HG03521 (cell line): ENCODE measurements around the gene YLPM1.
A peak's percentile ranks its signal among the peaks of the same experiment; 100 is the strongest.
"Not testable (repeated sequence)": the region's sequence is repeated elsewhere in the genome, so short reads cannot be mapped to it uniquely, and the experiment has no call there.

Source experiments
- ATAC-seq: cut with Tn5 transposase; IDR thresholded peaks from one replicate; pipeline ENCODE4 v1.9.1; 2021; ENCODE audit warnings: mild to moderate bottlenecking, moderate library complexity; ENCODE audit not compliant: unreplicated experiment

Gene YLPM1

GRCh38 chr14:74762917-74763802 is at the start of gene YLPM1:
TSS of gene YLPM1 (plus strand) at chr14:74763316. CDS start at chr14:74763490, 174 bp downstream.
- ATAC-seq: peak; percentile 90

- ATAC-seq: no peak
Measured at GRCh38 chr14:74713395-74713735, 49.8 kb upstream of the YLPM1 start.

GRCh38 chr14:74720526-74720925 is 42.6 kb upstream of the YLPM1 start:
- no peak for ATAC-seq

GRCh38 chr14:74723134-74723533 is 40.0 kb upstream of the YLPM1 start:
- no peak for ATAC-seq

GRCh38 chr14:74732387-74732786 is 30.7 kb upstream of the YLPM1 start:
- ATAC-seq: no peak

GRCh38 chr14:74733221-74733620 is 29.9 kb upstream of the YLPM1 start:
- no peak for ATAC-seq

- ATAC-seq: no peak
Measured at GRCh38 chr14:74735125-74735524, 28.0 kb upstream of the YLPM1 start.

GRCh38 chr14:74737753-74738325 is 25.3 kb upstream of the YLPM1 start:
- no peak for ATAC-seq

- ATAC-seq: no peak
Measured at GRCh38 chr14:74739293-74740030, 23.7 kb upstream of the YLPM1 start.

- ATAC-seq: no peak
Measured at GRCh38 chr14:74747237-74747636, 15.9 kb upstream of the YLPM1 start.

GRCh38 chr14:74754157-74754556 is 9.0 kb upstream of the YLPM1 start:
- no peak for ATAC-seq

- no peak for ATAC-seq
Measured at GRCh38 chr14:74754899-74755298, 8.2 kb upstream of the YLPM1 start.

GRCh38 chr14:74756326-74756725 is 6.8 kb upstream of the YLPM1 start:
- ATAC-seq: no peak

GRCh38 chr14:74758505-74758904 is 4.6 kb upstream of the YLPM1 start:
- ATAC-seq: not testable (repeated sequence)

GRCh38 chr14:74763803-74764531 is 851 bp downstream of the YLPM1 start:
- no peak for ATAC-seq

GRCh38 chr14:74765721-74766120 is 2.6 kb downstream of the YLPM1 start:
- ATAC-seq: no peak

- no peak for ATAC-seq
Measured at GRCh38 chr14:74771399-74771798, 8.3 kb downstream of the YLPM1 start.

GRCh38 chr14:74784634-74785033 is 21.5 kb downstream of the YLPM1 start:
- ATAC-seq: no peak

GRCh38 chr14:74785056-74785613 is 22.0 kb downstream of the YLPM1 start:
- ATAC-seq: no peak

GRCh38 chr14:74786796-74787315 is 23.7 kb downstream of the YLPM1 start:
- ATAC-seq: no peak
